ENCODE data around the gene ERC1.

The ERC1 gene

GRCh38 chr12:1509413-1510052, 518.5 kb downstream of the ERC1 start:
- POLR2A ChIA-PET = no interaction called here
- Histone ChIP-seq H3K36me3 (ENCODE audit: control insufficient read depth in 2 of 2, insufficient read depth in 1 of 2, low read length in 2 of 2) (no peaks in the 10 kb centered on the region), H3K27ac (ENCODE audit: extremely low read depth, low read depth, low read length) (no peak overlapping the region), H3K4me1 (ENCODE audit: control insufficient read depth, insufficient read depth, low read length) (no peaks in the 10 kb centered on the region), H3K4me3 (ENCODE audit: low read depth, low read length) (no peak overlapping the region), H3K9me3 (ENCODE audit: control insufficient read depth, insufficient read depth, low read depth, low read length) (no peaks in the 10 kb centered on the region)
- TF ChIP-seq WT1 (tag by site-specific recombination; IDR thresholded peaks at IDR 0.05) = no peak
- no peak for TF ChIP-seq PBX3 (CRISPR knock-in tag; IDR thresholded peaks at IDR 0.05)
- no peak for TF ChIP-seq ZNF596 (tag by site-specific recombination; IDR thresholded peaks at IDR 0.05)
- no peak for TF ChIP-seq ZBTB49 (tag by site-specific recombination; IDR thresholded peaks at IDR 0.05; ENCODE audit: low read depth)
- TF ChIP-seq ZBTB17 (tag by site-specific recombination; IDR thresholded peaks at IDR 0.05) = no peak
- no peak for TF ChIP-seq BCL11B (tag by site-specific recombination; IDR thresholded peaks at IDR 0.05; ENCODE audit: low read depth)
- TF ChIP-seq TSHZ1 (tag by site-specific recombination; IDR thresholded peaks at IDR 0.05; ENCODE audit: borderline replicate concordance) = no peak
- CTCF ChIA-PET = interaction anchor here (0.7 to 1.1 kb wide), 2 partner anchors 21 to 416 kb away, joined by 3 to 4 read pairs; no protein-coding TSS in a partner anchor

- TF ChIP-seq ZNF140 (tag by site-specific recombination; IDR thresholded peaks at IDR 0.05) = no peak
- CTCF ChIA-PET = interaction anchor here (1.1 kb wide), 1 partner anchor 417 kb away, joined by 3 read pairs; no protein-coding TSS in a partner anchor
- POLR2A ChIA-PET = no interaction called here
- Histone ChIP-seq H3K27ac (ENCODE audit: extremely low read depth, low read depth, low read length) (no peak overlapping the region), H3K4me1 (ENCODE audit: control insufficient read depth, insufficient read depth, low read length) (no peaks in the 10 kb centered on the region), H3K4me3 (ENCODE audit: low read depth, low read length) (no peak overlapping the region), H3K36me3 (ENCODE audit: control insufficient read depth in 2 of 2, insufficient read depth in 1 of 2, low read length in 2 of 2) (no peaks in the 10 kb centered on the region), H3K9me3 (ENCODE audit: control insufficient read depth, insufficient read depth, low read depth, low read length) (no peaks in the 10 kb centered on the region)
Measured at GRCh38 chr12:1510056-1510812, 519.2 kb downstream of the ERC1 start.

- Histone ChIP-seq H3K27ac (ENCODE audit: extremely low read depth, low read depth, low read length) (no peak overlapping the region), H3K4me1 (ENCODE audit: control insufficient read depth, insufficient read depth, low read length) (peaks cover 7% of the 10 kb centered on the region), H3K4me3 (ENCODE audit: low read depth, low read length) (no peak overlapping the region), H3K36me3 (ENCODE audit: control insufficient read depth in 2 of 2, insufficient read depth in 1 of 2, low read length in 2 of 2) (no peaks in the 10 kb centered on the region), H3K9me3 (ENCODE audit: control insufficient read depth, insufficient read depth, low read depth, low read length) (no peaks in the 10 kb centered on the region)
- ChIA-PET CTCF (no interaction called here), POLR2A (no interaction called here)
- TF ChIP-seq ZFP41 (tag by site-specific recombination; IDR thresholded peaks at IDR 0.05; ENCODE audit: borderline replicate concordance) = no peak
- TF ChIP-seq ZNF560 (tag by site-specific recombination; IDR thresholded peaks at IDR 0.05; ENCODE audit: borderline replicate concordance) = no peak
- TF ChIP-seq ZNF37A (tag by site-specific recombination; IDR thresholded peaks at IDR 0.05) = no peak
- no peak for TF ChIP-seq ZNF530 (tag by site-specific recombination; IDR thresholded peaks at IDR 0.05; ENCODE audit: low read depth)
- no peak for TF ChIP-seq ZNF571 (tag by site-specific recombination; IDR thresholded peaks at IDR 0.05)
- no peak for TF ChIP-seq ZNF292 (tag by site-specific recombination; IDR thresholded peaks at IDR 0.05; ENCODE audit: borderline replicate concordance, low read depth)
- no peak for TF ChIP-seq ZNF239 (tag by site-specific recombination; IDR thresholded peaks at IDR 0.05)
- TF ChIP-seq ZNF837 (tag by site-specific recombination; IDR thresholded peaks at IDR 0.05) = no peak
- no peak for TF ChIP-seq YY2 (tag by site-specific recombination; IDR thresholded peaks at IDR 0.05)
- no peak for TF ChIP-seq ZNF274 (IDR thresholded peaks at IDR 0.05; ENCODE audit: low read length)
- no peak for TF ChIP-seq ZNF274 (tag by site-specific recombination; IDR thresholded peaks at IDR 0.05; ENCODE audit: borderline replicate concordance)
- no peak for TF ChIP-seq ZNF18 (tag by site-specific recombination; IDR thresholded peaks at IDR 0.05)
- no peak for TF ChIP-seq ZNF830 (tag by site-specific recombination; IDR thresholded peaks at IDR 0.05; ENCODE audit: low read depth)
- TF ChIP-seq TRIM28 (IDR thresholded peaks at IDR 0.05; ENCODE audit: borderline replicate concordance, low read length) = no peak
Measured at GRCh38 chr12:1515010-1515409, 524.0 kb downstream of the ERC1 start.
